B cell (primary cell): ENCODE results near the gene SOX18. TPM values are rescaled to one million over a fixed set of nuclear protein-coding genes. Genes with fewer than 3 reads are reported as not detected.

Source experiments
- ATAC-seq: fragments of 200-7000 bp; cut with Tn5 transposase; one replicate; pipeline ENCODE4 v1.10.0; 2021; ENCODE audit warnings: low read depth, mild to moderate bottlenecking, moderate number of reproducible peaks, moderate library complexity
- CTCF ChIA-PET: fragments of 350-600 bp; sonication (Branson Sonifier 250); formaldehyde crosslinking; loops from one replicate; lab custom pipeline; 2021; ENCODE audit warnings: antibody characterized with exemption, inconsistent platforms; lab: Charles Lee
- POLR2A ChIA-PET: fragments of 350-600 bp; sonication (Branson Sonifier 250); formaldehyde crosslinking; loops from one replicate; lab custom pipeline; 2021; ENCODE audit warnings: antibody characterized with exemption; lab: Charles Lee
- DNase-seq: peaks from one replicate; pipeline ENCODE4 v3.0.0; 2013
- H2AFZ ChIP-seq: 2 replicates; pipeline ENCODE4 v1.6.1; 2012; ENCODE audit warnings: mild to moderate bottlenecking, low read depth, low read length; ENCODE audit not compliant: insufficient read depth, poor library complexity, severe bottlenecking
- H3K27ac ChIP-seq, 2 donors: 1 replicate in 1 of 2; 2 replicates in 1 of 2; pipeline ENCODE4 v1.5.1; 2012 to 2013; ENCODE audit warnings: low read length in 2 of 2, mild to moderate bottlenecking in 2 of 2, moderate library complexity in 1 of 2
- H3K27me3 ChIP-seq, 4 experiments: fragments of 200-600 bp in 1 of 4; sonication (generic) in 1 of 4; replicated peaks in 1 of 4; 1 replicate in 2 of 4; 2 replicates in 2 of 4; pipeline versions ENCODE4 v1.6.1 to v1.7.0; 2013 to 2016; ENCODE audit warnings: low read length in 3 of 4, mild to moderate bottlenecking in 2 of 4, mixed read lengths in 1 of 4, moderate library complexity in 1 of 4; ENCODE audit not compliant: insufficient read depth in 4 of 4, control insufficient read depth in 3 of 4; ENCODE audit errors: control extremely low read depth in 1 of 4
- H3K36me3 ChIP-seq, 2 experiments: replicated peaks in 1 of 2; 1 replicate in 1 of 2; 2 replicates in 1 of 2; pipeline versions ENCODE4 v1.6.1 to v1.7.1; 2013; ENCODE audit warnings: low read length in 1 of 2; ENCODE audit not compliant: insufficient read depth in 2 of 2, control insufficient read depth in 1 of 2; ENCODE audit errors: control extremely low read depth in 1 of 2, extremely low read depth in 1 of 2
- H3K4me1 ChIP-seq, 2 donors: fragments of 200-600 bp in 1 of 2; sonication (generic) in 1 of 2; 1 replicate in 1 of 2; 2 replicates in 1 of 2; pipeline versions ENCODE4 v1.5.1 to v1.6.1; 2013 to 2017; ENCODE audit warnings: low read length in 2 of 2; ENCODE audit not compliant: control insufficient read depth in 2 of 2, insufficient read depth in 2 of 2
- H3K4me2 ChIP-seq: replicated peaks from 2 replicates; pipeline ENCODE3; 2012; ENCODE audit warnings: mild to moderate bottlenecking, low read depth, low read length; ENCODE audit not compliant: poor library complexity, severe bottlenecking
- H3K4me3 ChIP-seq, 5 experiments: fragments of 200-600 bp in 1 of 5; sonication (generic) in 1 of 5; 1 replicate in 3 of 5; 2 replicates in 2 of 5; pipeline versions ENCODE4 v1.5.1 to v1.7.0; 2011 to 2016; ENCODE audit warnings: low read length in 4 of 5, mild to moderate bottlenecking in 4 of 5, low read depth in 2 of 5, control low read depth in 1 of 5, moderate library complexity in 1 of 5; ENCODE audit not compliant: insufficient read depth in 1 of 5; ENCODE audit errors: control extremely low read depth in 1 of 5, extremely low read depth in 1 of 5
- H3K79me2 ChIP-seq: fragments of 200-600 bp; sonication (generic); one replicate; pipeline ENCODE4 v1.6.0; 2016; ENCODE audit warnings: low read length; ENCODE audit not compliant: control insufficient read depth, insufficient read depth
- H3K9ac ChIP-seq: fragments of 200-600 bp; sonication (generic); 2 replicates; pipeline ENCODE4 v1.6.1; 2017; ENCODE audit warnings: mild to moderate bottlenecking, low read length, moderate library complexity
- H3K9me3 ChIP-seq, 3 donors: one replicate each; pipeline versions ENCODE4 v1.6.1 to v1.7.1; 2013; ENCODE audit warnings: low read length in 2 of 3; ENCODE audit not compliant: control insufficient read depth in 2 of 3, insufficient read depth in 1 of 3; ENCODE audit errors: control extremely low read depth in 1 of 3
- H4K20me1 ChIP-seq: 2 replicates; pipeline ENCODE4 v1.6.0; 2012; ENCODE audit warnings: mild to moderate bottlenecking, low read length; ENCODE audit not compliant: insufficient read depth, control insufficient read depth, poor library complexity, severe bottlenecking
- H3K27ac Mint-ChIP-seq: one replicate; pipeline ENCODE4 v1.8.0; 2021; ENCODE audit warnings: mixed read lengths
- H3K27me3 Mint-ChIP-seq: one replicate; pipeline ENCODE4 v1.8.0; 2021; ENCODE audit warnings: mixed read lengths
- H3K4me1 Mint-ChIP-seq: one replicate; pipeline ENCODE4 v1.8.0; 2021; ENCODE audit warnings: mixed read lengths
- H3K4me3 Mint-ChIP-seq: one replicate; pipeline ENCODE4 v1.8.0; 2021; ENCODE audit warnings: mixed read lengths
- H3K9me3 Mint-ChIP-seq: one replicate; pipeline ENCODE4 v1.8.0; 2022; ENCODE audit warnings: mixed read lengths; ENCODE audit not compliant: insufficient read depth
- CTCF ChIP-seq: fragments of 200-600 bp; IDR thresholded peaks from one replicate; pipeline ENCODE4 v1.8.0; 2022; ENCODE audit warnings: antibody characterized with exemption, mild to moderate bottlenecking
- EZH2 ChIP-seq: IDR thresholded peaks from 2 replicates; pipeline ENCODE4 v1.6.1; 2012; ENCODE audit warnings: borderline replicate concordance, low read depth, mild to moderate bottlenecking, moderate library complexity, low read length; ENCODE audit not compliant: insufficient read depth, poor library complexity, severe bottlenecking
- WGBS: methylation state at CpG from one replicate; pipeline ENCODE4 v1.1.5; 2013; ENCODE audit warnings: missing lambda C conversion rate; ENCODE audit not compliant: insufficient coverage; 5-methylcytosine and 5-hydroxymethylcytosine counted together
- intact Hi-C: fragments of 100-400 bp; cut with micrococcal nuclease; formaldehyde crosslinking; loops from one replicate; pipeline ENCODE4 v1.10.0; 2022
- polyA plus RNA-seq: library from polyadenylated mRNA; depleted of rRNA; stranded (reverse); fragments of >200 nt; gene quantifications from 2 replicates; pipeline ENCODE4 v1.2.3, GENCODE V29; 2012
- total RNA-seq, 2 donors: library from RNA; stranded (reverse); fragments of 120-200 nt in 1 of 2; gene quantifications; 1 replicate in 1 of 2; 2 replicates in 1 of 2; pipeline versions ENCODE4 v1.2.3 to v1.2.4, GENCODE V29; 2013 to 2022

SOX18 gene
- total and polyA plus RNA-seq, 2 donors (not counting 1 experiment from before 2014, with no cell fraction given), result not detected

- Mint-ChIP-seq H3K27ac (no peak overlapping the region), H3K27me3 (peaks cover 20% of the 10 kb centered on the region), H3K9me3 (no peaks in the 10 kb centered on the region), H3K4me3 (peak overlapping the region; percentile 23), H3K4me1 (peaks cover 15% of the 10 kb centered on the region)
- ChIA-PET CTCF (interaction anchor here (0.6 to 2.0 kb wide), 13 partner anchors 9 to 561 kb away, joined by 3 to 11 read pairs (median 4); partner anchors contain the start of genes LKAAEAR1, PRPF6, SAMD10 and UCKL1), POLR2A (no interaction called here)
- intact Hi-C loops, result loop anchor here (1.0 kb wide), 1 partner anchor 19 kb away; no protein-coding TSS in a partner anchor
- Histone ChIP-seq H3K4me2 (peak overlapping the region; percentile 36), H3K4me1 (peaks cover 9 to 20% of the 10 kb centered on the region in 2 donors), H4K20me1 (no peaks in the 10 kb centered on the region), H3K27me3 (peaks cover 0 to 42% (median 14%) of the 10 kb centered on the region in 4 experiments), H3K36me3 (no peaks in the 10 kb centered on the region), H3K27ac (no peak overlapping the region), H3K9ac (no peak overlapping the region), H2AFZ (peak overlapping the region; percentile 27), H3K4me3 (no peak overlapping the region), H3K79me2 (no peaks in the 10 kb centered on the region), H3K9me3 (peaks cover 0 to 8% (median 0%) of the 10 kb centered on the region in 3 donors)
- no peak for ATAC-seq
- TF ChIP-seq EZH2, result no peak
- no peak for TF ChIP-seq CTCF
- DNase-seq, result no peak
- 60% methylated on average over 32 of the region's 39 CpGs for WGBS
Measured at GRCh38 chr20:64056889-64057627, 7.6 kb upstream of the SOX18 start.

- H3K4me2 ChIP-seq, result no peak overlapping the region
- H3K27ac ChIP-seq, result no peak overlapping the region
- WGBS, result 65% methylated on average over 7 of the region's 7 CpGs
- Mint-ChIP-seq H3K27ac (no peak overlapping the region), H3K27me3 (peaks cover 23% of the 10 kb centered on the region), H3K4me1 (peaks cover 15% of the 10 kb centered on the region), H3K9me3 (no peaks in the 10 kb centered on the region), H3K4me3 (no peak overlapping the region)
- H3K9me3 ChIP-seq, result peaks cover 0 to 8% (median 0%) of the 10 kb centered on the region in 3 donors
- no peaks in the 10 kb centered on the region for H4K20me1 ChIP-seq
- CTCF ChIA-PET, result interaction anchor here (1.1 to 1.3 kb wide), 2 partner anchors 15 to 18 kb away, joined by 5 to 6 read pairs; no protein-coding TSS in a partner anchor
- H3K4me1 ChIP-seq, result peaks cover 9 to 18% of the 10 kb centered on the region in 2 donors
- TF ChIP-seq CTCF, result no peak
- TF ChIP-seq EZH2, result no peak
- peaks cover 0 to 47% (median 14%) of the 10 kb centered on the region in 4 experiments for H3K27me3 ChIP-seq
- no peak for DNase-seq
- intact Hi-C loops, result no loop called here
- no peaks in the 10 kb centered on the region for H3K79me2 ChIP-seq
- no peak for ATAC-seq
- POLR2A ChIA-PET, result no interaction called here
- no peak overlapping the region for H3K9ac ChIP-seq
- no peak overlapping the region for H3K4me3 ChIP-seq
- no peaks in the 10 kb centered on the region for H3K36me3 ChIP-seq
- H2AFZ ChIP-seq, result no peak overlapping the region
Measured at GRCh38 chr20:64056639-64056888, 7.1 kb upstream of the SOX18 start.
